HFFc6 (cell line): ENCODE data around the gene IFNA4. TPM values are rescaled to one million over a fixed set of nuclear protein-coding genes. Genes with fewer than 3 reads are reported as not detected.
A peak's percentile ranks its signal among the peaks of the same experiment; 100 is the strongest.

Source experiments
- DNase-seq: peaks from one replicate; pipeline ENCODE4 v3.0.0-alpha.2; 2018
- H3K27ac Mint-ChIP-seq: 2 replicates; pipeline ENCODE4 v1.8.0; 2020; ENCODE audit warnings: mild to moderate bottlenecking, mixed read lengths
- H3K27me3 Mint-ChIP-seq: 2 replicates; pipeline ENCODE4 v1.8.0; 2021; ENCODE audit warnings: mild to moderate bottlenecking, moderate library complexity, mixed read lengths; ENCODE audit not compliant: insufficient read depth
- H3K36me3 Mint-ChIP-seq: 2 replicates; pipeline ENCODE4 v1.8.0; 2021; ENCODE audit warnings: low read depth, mixed read lengths
- H3K4me1 Mint-ChIP-seq: 2 replicates; pipeline ENCODE4 v1.8.0; 2020; ENCODE audit warnings: low read depth, mixed read lengths
- H3K4me3 Mint-ChIP-seq: 2 replicates; pipeline ENCODE4 v1.8.0; 2020; ENCODE audit warnings: mild to moderate bottlenecking, moderate library complexity, mixed read lengths
- H3K9me3 Mint-ChIP-seq: 2 replicates; pipeline ENCODE4 v1.8.0; 2020; ENCODE audit warnings: mild to moderate bottlenecking, mixed read lengths
- CTCF ChIP-seq: fragments of 200-600 bp; sonication (generic); IDR thresholded peaks from 2 replicates; pipeline ENCODE4 v1.5.0; 2021; ENCODE audit warnings: antibody characterized with exemption, mild to moderate bottlenecking
- total RNA-seq, 6 experiments: library from RNA; stranded (reverse); fragmentation: NEBNext Ultra II Directional; extraction: Animal tissue kit (Norgen Biotek cat#: 25700); gene quantifications; 2 replicates in 1 of 6; 3 replicates in 5 of 6; pipeline ENCODE4 v1.2.3, GENCODE V29; 2021

Gene IFNA4
- total RNA-seq, 6 experiments from 2014 or later: not detected

DNA sequence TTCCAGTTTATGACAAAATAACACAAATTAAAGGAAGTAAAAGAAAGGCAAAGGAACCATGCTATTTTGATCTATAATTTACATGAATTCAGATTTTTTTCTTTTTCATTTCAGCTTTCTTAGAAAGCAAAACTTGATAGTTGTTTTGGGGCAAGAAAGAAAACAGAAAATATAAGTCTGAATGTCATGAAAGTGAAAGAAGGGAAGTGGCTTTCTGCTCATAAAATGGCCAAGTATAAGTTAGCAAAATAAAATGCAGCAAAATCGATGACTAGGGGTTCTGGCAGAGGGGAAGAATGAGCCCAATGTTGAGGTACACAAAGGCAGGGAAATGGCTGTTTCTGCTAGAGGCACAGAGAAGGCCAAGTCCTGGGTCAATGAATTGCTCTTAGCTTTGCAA, 42.8 kb downstream of the IFNA4 start:
- H3K36me3 Mint-ChIP-seq: no peaks in the 10 kb centered on the region
- no peak overlapping the region for H3K27ac Mint-ChIP-seq
- no peak overlapping the region for H3K4me3 Mint-ChIP-seq
- no peak for TF ChIP-seq CTCF
- H3K4me1 Mint-ChIP-seq: no peaks in the 10 kb centered on the region
- peaks cover 3% of the 10 kb centered on the region for H3K27me3 Mint-ChIP-seq
- DNase-seq: no peak
- no peaks in the 10 kb centered on the region for H3K9me3 Mint-ChIP-seq

DNA sequence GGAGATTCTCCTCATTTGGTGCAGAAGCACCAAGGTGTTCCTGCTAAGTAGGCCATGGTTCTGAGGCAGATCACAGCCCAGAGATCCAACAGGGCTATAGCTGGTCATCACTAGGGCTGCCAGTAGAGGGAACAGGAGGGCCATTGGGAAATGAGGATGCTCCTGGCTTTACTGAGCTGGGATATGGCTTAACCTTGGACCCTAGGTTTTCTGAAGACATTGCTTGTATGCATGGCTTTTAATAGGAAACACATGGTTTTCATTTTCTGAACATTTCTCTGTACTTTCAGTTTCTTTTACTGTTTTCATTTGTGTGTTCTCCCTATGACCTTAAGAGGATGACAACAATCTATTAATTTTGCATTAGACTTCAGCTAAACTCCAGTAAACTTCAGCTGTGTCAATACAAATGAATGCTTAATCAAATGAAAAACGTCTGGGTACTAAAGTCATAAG, 45.9 kb downstream of the IFNA4 start, which contains the start of gene IFNW1:
Gene IFNW1 (minus strand): TSS at position 406 of the 456 bp plus-strand sequence. CDS start 262 bp downstream, at position 144.
- Mint-ChIP-seq H3K4me1 (no peaks in the 10 kb centered on the region), H3K27me3 (peaks cover 11% of the 10 kb centered on the region)
- TF ChIP-seq CTCF: peak; percentile 4; the same call in 1 of the 2 replicates

GRCh38 chr9:21137020-21137419, 50.4 kb downstream of the IFNA4 start:
- H3K36me3 Mint-ChIP-seq: no peaks in the 10 kb centered on the region
- peaks cover 12% of the 10 kb centered on the region for H3K27me3 Mint-ChIP-seq
- DNase-seq: no peak
- no peak overlapping the region for H3K27ac Mint-ChIP-seq
- H3K4me1 Mint-ChIP-seq: no peaks in the 10 kb centered on the region
- no peak for TF ChIP-seq CTCF
- H3K4me3 Mint-ChIP-seq: no peak overlapping the region
- H3K9me3 Mint-ChIP-seq: no peaks in the 10 kb centered on the region

More for the DNA sequence above, 45.9 kb downstream of the IFNA4 start, which contains the start of gene IFNW1:
- no peak within 1 kb of the TSS for H3K27ac Mint-ChIP-seq
- no peaks in the 10 kb centered on the region for H3K9me3 Mint-ChIP-seq
- no peak for DNase-seq
- H3K36me3 Mint-ChIP-seq: no peaks in the 10 kb centered on the region
- H3K4me3 Mint-ChIP-seq: no peak within 1 kb of the TSS

Other genes starting within 250 kb of the IFNA4 start
- gene HACD4, start 155.9 kb downstream of the IFNA4 start, total RNA-seq: 1 to 10 TPM; 3.0 to 5.3 (median 3.8) TPM
- gene IFNB1, start 109.6 kb downstream of the IFNA4 start, total RNA-seq: not detected
- not detected for gene IFNW1, start 45.8 kb downstream of the IFNA4 start, total RNA-seq
- gene IFNA21, start 20.9 kb downstream of the IFNA4 start, total RNA-seq: not detected
- not detected for gene IFNA7, start 14.6 kb upstream of the IFNA4 start, total RNA-seq
- gene IFNA10, start 19.6 kb upstream of the IFNA4 start, total RNA-seq: not detected
- gene IFNA16, start 29.7 kb upstream of the IFNA4 start, total RNA-seq: not detected
- not detected for gene IFNA17, start 40.6 kb upstream of the IFNA4 start, total RNA-seq
- gene IFNA14, start 52.4 kb upstream of the IFNA4 start, total RNA-seq: not detected
- gene IFNA5, start 117.7 kb upstream of the IFNA4 start, total RNA-seq: not detected
- 10 to 100 TPM; 25.7 to 32.2 (median 29.9) TPM for gene KLHL9, start 147.8 kb upstream of the IFNA4 start, total RNA-seq
- not detected for gene IFNA6, start 163.3 kb upstream of the IFNA4 start, total RNA-seq
- not detected for gene IFNA13, start 180.5 kb upstream of the IFNA4 start, total RNA-seq
- gene IFNA2, start 197.8 kb upstream of the IFNA4 start, total RNA-seq: not detected
- not detected for gene IFNA8, start 221.5 kb upstream of the IFNA4 start, total RNA-seq